Neural cell (in vitro differentiated cells): ENCODE results near the gene CNTNAP3. TPM values are rescaled to one million over a fixed set of nuclear protein-coding genes. Genes with fewer than 3 reads are reported as not detected.

Experiments used
- polyA plus RNA-seq: library from polyadenylated mRNA; depleted of rRNA; stranded (reverse); fragments of >200 nt; gene quantifications from 2 replicates; pipeline ENCODE4 v1.2.3, GENCODE V29; 2014
- small RNA-seq, 3 experiments: library from RNA; depleted of rRNA; stranded (forward); fragments of <200 nt; gene quantifications; one replicate each; pipeline ENCODE3, GENCODE V24; 2012

CNTNAP3 gene
- polyA plus RNA-seq, 1 donor from 2014 or later, result 7.6 TPM

Small RNA genes lying within 50 kb of the gene (small RNA-seq; reads per million reads assigned to genes)
- gene RN7SL640P, result 0 reads per million in 3 experiments

Other genes starting within 250 kb of the CNTNAP3 start
- gene SPATA31A1, start 67.5 kb upstream of the CNTNAP3 start, polyA plus RNA-seq, result not detected in 2 replicates